Activated naive CD4-positive, alpha-beta T cell treated with anti-CD3 and anti-CD28 coated beads, Interleukin-2, amount 50 U/mL, for 16 hours (primary cell): ENCODE measurements around the gene PSMD9.

Experiments used
- DNase-seq: peaks from one replicate; pipeline ENCODE4 v3.0.0-alpha.2; 2020

The PSMD9 gene

DNA sequence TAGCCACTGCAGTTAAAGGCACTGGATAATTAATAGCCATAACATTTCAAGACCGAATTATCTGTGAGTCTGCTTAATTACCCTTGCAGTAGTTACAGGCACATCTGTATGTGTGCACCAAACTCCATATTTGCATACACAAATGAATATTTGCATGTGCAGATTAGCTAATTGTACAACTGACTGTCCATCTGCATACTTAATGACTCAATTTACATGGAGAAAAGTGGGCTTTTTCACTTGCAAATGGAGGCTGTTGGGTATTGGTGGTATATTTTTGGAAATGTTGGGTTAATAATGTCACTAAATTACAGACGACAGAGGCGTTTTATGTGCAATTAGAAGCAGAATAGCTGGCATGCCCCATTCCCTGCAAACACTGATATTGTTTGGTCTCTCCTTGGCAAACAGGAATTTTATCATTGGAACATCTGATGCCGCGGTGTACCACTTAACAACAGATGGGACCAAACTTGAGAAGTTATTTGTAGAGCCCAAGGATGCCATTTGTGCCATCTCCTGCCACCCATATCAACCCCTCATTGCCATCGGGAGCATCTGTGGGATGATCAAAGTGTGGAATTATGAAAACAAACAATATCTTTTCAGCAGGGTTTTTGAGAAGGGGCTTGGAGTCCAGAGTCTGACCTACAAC lies 69.4 kb downstream of the PSMD9 start:
- DNase-seq: no peak

DNA sequence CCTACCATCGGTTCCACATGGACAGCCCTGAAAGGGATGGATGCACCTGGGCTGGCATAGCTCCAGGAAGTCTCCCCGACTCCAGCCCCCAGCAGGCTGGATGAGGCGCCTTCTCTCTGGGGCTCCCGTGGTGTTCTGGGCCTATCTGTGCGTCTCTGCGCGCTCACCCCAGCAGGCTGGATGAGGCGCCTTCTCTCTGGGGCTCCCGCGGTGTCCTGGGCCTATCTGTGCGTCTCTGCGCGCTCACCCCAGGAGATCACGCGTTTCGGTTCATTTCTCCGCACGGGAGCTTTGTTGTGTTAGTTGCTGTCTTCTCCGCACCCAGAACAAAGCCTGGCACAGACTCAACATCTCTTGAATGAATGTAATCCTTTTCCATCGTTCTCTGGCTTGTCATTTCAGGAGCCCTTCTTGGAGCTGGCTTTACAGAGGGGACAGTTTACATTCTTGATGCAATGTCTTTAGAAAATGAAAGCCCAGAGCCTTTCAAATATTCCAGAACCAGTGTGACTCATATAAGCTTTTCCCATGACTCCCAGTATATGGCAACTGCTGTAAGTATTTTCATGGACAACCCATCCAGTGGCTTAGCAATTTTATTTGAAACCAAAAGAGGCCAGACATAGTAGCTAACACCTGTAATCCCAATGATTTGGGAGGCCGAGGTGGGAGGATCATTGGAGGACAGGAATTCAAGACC lies 70.1 kb downstream of the PSMD9 start:
- no peak for DNase-seq

DNA sequence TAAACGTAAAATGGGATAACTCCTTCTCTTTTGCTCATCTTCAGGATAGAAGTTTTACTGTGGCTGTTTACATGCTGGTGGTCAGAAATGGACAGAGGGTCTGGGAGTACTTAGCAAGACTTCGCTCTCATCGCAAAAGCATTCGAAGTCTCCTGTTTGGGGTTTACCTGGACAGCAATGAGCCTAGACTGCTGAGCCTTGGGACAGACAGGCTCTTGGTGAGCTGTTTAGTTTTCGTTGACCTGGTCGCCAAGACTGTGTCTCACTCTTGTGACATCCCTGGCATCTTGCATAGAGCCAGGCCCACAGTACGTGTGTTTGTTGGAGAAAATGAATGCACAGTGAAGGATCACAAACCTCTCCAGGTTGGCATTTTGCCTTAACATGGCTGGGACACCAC lies 72.0 kb downstream of the PSMD9 start:
- DNase-seq: no peak

DNA sequence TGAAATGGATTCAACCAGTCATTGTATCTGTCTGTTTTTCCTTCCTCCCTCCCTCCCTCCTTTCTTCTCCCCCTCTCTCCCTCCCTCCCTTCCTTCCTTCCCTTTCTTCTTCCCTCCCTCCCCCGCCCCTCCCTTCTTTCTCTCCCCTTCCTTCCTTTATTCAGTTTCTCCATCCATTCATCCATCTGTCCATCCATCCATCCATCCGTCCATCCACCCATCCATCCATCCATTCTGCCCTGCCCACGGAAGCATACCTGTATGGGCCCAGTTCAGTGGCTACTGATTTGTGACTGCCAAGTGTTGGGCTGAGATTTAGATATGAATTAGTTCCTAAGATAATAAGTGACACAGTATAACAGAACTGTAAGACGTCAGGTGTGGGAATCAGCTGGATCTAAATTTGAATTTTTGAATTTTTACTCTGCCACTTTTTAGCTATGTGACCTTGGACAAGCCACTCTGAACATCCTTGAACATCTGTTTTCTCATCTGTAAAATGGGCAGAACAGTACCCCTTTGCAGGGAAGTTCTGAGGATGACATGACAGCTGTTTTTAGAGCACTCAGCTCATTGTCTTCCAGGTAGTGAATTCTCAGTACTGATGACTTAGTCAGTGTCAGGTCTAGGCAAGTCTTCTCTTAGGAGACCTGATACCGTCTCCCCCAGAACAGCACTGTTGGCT lies 72.7 kb downstream of the PSMD9 start:
- DNase-seq: no peak

DNA sequence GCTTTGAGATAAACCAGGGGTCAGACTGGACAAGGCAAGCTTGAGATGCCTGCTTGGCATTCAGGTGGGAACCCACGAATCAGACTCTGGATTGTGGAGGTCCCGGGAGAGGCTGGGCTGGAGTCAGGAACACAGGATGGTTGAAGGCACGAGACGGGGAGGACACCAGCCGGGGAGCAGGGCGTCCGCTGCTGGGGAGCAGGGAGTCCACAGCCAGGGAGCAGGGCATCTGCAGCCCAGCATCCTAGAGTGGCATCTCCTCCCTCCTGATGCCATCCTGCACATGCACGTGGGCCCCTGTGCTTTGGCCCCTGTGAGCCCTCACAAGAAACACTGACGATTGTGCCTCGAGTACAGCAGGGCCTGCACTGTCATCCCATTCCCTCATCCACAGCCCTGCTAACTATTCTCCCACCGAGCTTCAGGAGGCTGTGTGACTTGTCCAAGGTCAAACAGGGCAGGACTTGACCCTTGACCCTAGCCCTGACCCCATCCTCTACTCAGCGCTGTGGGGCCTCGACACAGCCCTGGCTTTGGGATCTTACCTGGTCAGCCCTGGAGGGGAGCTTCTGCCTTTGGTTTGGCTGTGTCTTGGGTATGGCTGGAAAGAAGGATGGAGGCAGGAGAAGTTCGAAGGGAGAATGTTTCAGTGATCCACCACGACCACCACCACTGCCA lies 74.9 kb downstream of the PSMD9 start:
- DNase-seq: no peak

DNA sequence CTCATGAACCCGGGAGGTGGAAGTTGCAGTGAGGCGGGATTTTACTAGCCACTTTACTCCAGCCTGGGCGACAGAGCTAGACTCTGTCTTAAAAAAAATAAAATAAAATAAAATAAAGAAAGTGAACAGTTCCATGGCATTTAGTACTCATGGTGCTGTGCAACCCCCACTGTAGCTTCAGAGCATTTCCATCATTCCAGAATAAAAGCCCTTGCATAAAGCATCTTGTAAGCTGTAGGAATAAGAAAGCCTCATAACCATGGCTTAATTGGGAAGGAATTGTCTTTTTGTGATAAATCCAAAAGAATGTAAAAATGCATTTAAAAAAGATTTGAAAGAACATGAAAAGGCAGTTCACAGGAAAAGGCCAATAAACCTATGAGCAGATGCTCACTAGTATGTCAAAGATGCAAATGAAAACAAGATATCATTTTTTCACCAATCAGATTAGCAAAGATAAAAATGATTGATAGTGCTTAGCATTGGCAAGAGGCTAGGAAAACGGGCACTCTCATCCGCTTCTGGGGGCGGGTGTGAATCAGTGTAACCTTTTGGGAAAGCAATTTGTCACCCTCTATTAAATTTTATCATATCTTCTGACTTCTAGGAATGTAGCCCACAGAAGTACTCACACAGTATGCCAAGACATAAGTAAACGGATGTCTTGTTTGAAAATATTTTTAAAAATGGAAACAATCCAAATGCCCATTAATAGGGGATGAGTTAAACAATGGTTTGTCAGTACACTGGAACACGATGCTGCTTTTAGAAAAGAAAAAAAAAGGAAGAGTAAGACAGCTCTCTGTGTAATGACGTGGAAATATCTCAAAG lies 76.4 kb downstream of the PSMD9 start:
- DNase-seq: no peak

DNA sequence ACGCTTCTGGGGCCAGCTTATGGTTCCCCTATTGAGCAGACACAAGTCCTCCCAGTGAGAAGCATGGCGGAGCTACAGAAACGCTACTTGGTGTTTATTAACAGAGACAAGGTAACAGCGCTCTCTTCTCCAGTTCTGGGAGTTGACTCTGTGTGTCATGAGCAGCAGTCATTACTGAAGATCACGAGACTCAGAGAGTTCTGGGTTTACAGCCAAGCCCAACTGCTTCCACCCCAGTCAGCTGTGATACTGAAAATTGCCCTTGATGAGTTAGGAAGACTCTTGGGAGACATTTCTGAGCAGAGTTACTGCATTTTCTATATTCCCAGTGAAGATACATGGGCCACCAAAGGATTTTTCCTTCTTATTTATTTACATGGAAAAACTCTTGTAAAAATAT lies 78.4 kb downstream of the PSMD9 start:
- DNase-seq: no peak
